Stimulated activated CD4-positive, alpha-beta T cell treated with anti-CD3 and anti-CD28 coated beads, Interleukin-12 subunit alpha, Interleukin-12 subunit beta, amount 100 ng/mL, for 24 hours (primary cell): ENCODE results near the gene SLC37A2.
"Not testable (repeated sequence)": the region's sequence is repeated elsewhere in the genome, so short reads cannot be mapped to it uniquely, and the experiment has no call there.

Experiments used
- DNase-seq, 2 experiments: peaks; one replicate each; pipeline ENCODE4 v3.0.0-alpha.2; 2020; ENCODE audit warnings: low read depth in 2 of 2

The SLC37A2 gene

GRCh38 chr11:125062931-125063428 is at the start of gene SLC37A2:
Gene SLC37A2, plus strand, starts transcription at chr11:125063305. Its CDS starts 63 bp downstream, at chr11:125063368.
- DNase-seq: peak; percentile 10 to 37

GRCh38 chr11:125016413-125016812 is 46.7 kb upstream of the SLC37A2 start:
- DNase-seq: no peak

DNA sequence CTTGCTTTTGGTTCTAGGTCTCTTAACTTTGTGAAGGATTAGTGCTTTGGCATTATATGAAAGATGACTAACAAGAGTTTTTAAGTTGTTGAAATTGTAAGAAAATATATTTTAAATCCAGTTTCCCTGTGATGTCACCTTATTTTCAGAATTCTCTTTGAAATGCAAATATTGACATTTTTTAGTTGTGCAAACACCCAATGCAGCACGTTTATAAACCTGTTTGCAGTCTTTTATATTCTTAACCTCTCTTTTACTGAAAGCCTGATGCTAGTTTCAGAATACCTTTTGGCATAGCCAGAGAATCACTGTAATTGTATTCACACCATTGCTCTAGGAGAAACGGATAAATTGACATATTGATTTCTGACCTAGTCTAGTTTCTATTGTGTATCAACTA is 42.8 kb upstream of the SLC37A2 start:
- DNase-seq: no peak

GRCh38 chr11:125022551-125022950 is 40.6 kb upstream of the SLC37A2 start:
- DNase-seq: no peak

DNA sequence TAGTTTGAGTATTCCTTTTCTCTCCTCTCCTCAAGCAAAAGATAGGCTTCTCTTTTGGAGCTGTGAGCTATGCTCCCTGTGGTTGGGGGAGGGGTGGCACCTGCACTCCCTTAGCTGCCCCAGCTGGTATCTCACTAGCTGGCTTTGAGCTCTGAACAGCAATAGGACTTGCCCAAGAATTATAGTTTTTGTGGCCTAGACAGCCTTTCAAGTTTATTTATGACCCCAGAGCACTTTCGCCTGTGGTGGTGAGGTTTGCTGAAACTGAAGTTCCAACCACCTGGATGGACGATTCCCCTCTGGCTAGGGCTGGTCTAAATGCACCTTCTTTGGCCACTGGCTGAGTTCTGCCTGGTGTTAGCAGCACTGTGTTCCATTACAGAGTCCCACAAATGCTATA is 37.1 kb upstream of the SLC37A2 start:
- DNase-seq: no peak

DNA sequence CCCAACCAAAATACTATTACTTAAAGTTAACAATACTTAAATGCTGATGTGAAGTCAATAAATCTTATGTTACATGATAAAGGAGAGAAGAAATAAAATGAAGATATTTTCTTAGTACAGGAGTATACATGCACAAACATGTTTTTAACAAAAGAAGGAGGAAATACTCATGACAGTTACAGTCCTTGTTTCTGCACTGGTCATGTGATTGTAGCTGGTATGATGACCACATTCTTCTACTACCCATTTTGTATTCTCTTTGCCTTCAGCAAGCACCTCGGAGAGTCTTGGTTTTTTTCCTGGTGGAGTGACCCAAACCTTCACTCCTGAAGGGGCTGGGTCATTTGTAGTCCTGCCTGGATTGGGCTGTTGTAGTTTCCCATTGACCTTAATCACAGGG is 33.7 kb upstream of the SLC37A2 start:
- not testable (repeated sequence) for DNase-seq

GRCh38 chr11:125036933-125037332 is 26.2 kb upstream of the SLC37A2 start:
- DNase-seq: no peak

DNA sequence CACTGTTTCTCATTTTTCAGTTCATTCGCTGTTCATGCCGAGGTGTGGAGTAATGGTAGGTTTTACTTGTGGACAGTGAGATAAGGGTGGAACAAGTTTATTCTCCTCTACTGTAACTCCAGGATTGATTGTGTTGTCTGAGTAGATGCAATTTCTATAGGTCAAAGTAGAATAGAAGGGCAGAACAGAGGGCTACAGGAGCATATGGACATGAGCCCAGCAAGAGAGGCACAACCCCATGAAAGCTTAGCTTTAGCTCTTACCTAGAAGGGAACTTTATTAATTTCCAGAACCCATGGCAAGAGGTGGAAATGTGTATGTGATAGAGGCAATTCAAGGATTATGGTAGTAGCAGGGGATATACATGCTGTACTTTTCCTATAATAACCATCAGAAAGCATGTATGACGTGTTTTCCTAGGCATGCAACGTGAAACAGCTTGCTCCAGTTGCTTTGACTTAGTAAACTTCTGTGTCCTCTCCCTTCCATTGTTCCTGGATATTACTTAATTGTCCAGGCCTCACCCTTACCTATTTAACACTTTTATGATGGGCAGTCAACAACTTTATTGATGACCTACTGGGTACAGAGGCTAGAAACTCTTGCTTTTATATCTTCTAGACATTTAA is 13.8 kb upstream of the SLC37A2 start:
- no peak for DNase-seq

DNA sequence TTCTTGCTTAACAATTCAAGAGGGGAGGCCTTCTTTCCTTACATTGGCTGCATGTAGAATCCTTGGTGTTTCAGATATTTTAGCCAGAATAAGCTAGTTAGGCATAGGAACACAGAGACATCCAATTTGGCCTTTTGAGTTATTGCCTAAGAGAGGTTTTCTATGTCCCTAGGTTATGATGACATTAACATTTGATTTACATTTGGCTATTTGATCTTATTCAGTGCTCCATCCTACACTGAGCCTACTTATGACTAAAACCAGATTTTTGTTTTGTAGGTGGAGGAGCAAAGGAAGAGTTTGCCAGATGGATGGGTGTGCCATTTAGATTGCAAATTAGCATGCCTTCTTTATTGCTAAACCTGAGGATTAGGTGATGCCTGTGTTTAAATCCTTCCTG is 11.1 kb upstream of the SLC37A2 start:
- DNase-seq: no peak

DNA sequence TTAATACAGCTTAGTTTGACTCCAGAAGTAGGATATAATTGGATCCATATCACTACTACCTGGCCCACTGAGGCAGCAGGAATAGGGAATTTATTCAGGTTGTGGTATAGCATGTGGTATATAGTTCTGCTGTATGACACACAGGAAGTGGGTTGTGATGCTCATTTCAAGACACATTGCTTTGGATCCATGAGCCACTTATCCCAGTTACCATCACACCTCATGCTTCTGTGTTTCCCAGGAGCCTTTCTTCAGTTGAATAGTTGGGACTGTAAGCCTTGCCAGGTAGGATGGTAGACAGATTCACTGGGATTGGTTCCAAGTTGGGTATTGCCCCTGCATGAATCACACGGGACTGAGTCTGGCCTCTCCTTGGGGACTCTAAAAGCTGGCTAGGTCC is 9.9 kb upstream of the SLC37A2 start:
- no peak for DNase-seq

DNA sequence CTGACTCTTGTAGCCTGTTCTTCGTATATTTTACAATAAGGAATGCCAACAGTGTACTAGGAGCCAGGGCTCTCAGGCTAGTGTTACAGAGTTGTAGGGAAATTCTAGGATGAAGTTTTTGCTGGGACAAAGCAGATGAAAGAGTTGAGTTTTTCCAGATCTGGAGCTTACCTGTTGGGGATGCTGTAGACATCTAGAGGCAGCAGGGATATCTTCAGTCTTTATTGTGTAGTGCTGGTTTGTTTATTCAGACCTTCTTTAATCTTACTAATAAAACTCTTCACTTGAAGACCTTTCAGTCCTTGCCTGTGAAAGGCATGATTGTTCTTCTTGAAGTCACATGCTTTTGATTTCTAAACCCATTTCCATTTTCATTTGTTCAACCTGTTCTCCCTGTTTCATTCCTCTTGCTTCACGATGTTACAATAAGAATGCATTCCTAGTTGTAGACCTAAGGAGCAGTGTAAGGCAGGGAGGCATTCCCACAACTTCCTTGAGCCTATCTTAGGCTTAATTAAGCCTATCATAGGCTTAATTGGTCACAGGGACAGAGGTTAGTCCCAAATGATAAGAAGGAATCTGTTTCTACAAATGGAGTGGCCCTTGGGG is 7.9 kb upstream of the SLC37A2 start:
- DNase-seq: no peak

DNA sequence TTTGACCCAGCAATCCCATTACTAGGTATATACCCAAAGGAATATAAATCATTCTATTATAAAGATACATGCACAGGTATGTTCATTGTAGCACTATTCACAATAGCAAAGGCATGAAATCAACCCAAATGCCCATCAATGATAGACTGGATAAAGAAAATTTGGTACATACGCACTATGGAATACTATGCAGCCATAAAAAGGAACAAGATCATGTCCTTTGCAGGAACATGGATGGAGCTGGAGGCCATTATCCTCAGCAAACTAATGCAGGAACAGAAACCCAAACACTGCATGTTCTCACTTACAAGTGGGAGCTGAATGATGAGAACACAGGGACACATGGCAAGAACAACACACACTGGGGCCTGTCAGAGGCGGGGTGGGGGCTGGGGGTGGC is 7.0 kb upstream of the SLC37A2 start:
- DNase-seq: not testable (repeated sequence)

GRCh38 chr11:125056931-125057692 is 6.0 kb upstream of the SLC37A2 start:
- no peak for DNase-seq

- no peak for DNase-seq
These were observed 5.5 kb upstream of the SLC37A2 start for GRCh38 chr11:125057693-125058016.

GRCh38 chr11:125061281-125061680 is 1.8 kb upstream of the SLC37A2 start:
- no peak for DNase-seq

DNA sequence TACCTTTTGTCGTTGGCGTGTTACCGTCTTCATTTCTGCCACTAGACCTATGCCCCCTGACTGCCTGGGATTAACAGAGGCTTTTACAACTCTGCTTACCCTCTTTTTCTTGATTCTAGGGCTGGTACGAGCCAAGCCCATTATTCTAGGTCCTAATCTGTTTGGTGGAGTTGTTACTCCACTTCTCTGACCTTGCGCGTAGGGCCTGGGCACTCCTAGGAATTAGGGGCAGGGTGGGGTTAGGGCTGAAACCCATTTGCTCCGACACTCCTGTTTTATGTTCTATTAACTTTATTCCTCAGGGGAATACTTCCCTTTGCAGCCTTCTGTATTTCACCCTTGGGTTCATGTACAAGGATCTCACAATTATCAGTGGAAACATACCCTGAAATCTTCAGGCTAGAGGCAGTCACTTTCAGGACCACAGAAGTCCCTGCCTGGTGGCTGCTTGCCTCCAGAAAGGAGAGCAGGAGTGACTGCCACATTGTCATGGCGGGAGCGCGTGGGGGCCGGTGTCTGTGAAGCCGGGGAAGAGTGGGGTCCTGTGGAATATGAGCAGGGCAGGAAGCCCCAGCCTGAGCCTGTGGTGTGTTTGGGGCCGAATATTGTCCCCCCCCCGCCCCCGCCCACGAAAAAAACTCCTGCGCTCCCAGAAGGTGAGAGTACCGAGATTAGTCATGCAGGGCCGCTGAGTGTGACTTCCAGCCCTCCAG is 731 bp upstream of the SLC37A2 start:
- DNase-seq: no peak

DNA sequence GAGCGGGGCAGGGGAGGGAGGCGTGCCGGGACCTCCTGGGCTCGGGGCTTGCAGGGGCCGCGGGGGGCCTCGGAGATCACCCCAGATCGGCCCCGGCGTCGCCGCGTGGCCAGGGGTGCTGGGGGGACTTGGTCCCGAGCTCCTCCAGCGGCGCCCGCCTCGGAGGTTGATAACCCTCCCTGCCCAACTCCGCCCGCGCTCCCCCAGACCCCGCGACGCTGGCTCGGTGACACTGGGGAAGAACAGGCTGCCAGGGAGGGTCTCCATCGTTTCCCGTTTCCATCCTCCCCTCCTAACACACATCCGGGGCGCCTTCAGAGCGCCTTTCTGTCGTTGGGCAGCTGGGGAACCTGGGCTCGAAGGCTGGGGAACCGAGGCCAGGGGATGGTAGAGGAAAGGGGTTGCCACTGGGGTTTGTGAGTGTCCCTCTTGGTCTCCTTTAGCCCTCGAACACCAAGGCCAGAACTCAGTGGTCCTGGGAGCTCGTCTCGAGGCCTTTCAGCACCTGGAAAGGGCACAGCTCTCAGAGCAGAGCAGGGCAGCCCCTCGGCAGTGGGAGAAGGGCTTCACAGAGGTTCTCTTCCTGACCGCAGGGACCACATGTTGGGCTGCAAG is 431 bp downstream of the SLC37A2 start:
- DNase-seq: no peak

GRCh38 chr11:125064070-125064469 is 965 bp downstream of the SLC37A2 start:
- DNase-seq: no peak

DNA sequence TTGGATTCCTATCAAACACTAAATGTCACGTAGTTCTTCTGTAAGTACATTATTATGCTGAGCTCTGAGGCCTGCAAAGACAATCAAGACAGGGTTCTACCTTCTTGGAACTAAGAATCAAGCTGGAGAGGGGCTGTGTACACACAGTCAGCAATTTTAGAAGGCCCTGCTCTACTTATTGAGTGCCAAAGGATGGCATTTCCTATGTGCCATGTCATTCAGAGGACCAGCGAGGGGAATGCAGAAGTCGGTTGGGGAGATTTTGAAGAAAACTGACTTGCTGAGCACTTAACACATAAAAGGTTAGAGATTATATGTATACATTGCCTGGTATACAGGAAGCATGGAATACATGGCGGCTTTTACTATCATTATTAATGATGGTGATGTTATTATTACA is 5.3 kb downstream of the SLC37A2 start:
- DNase-seq: no peak

GRCh38 chr11:125069008-125069407 is 5.9 kb downstream of the SLC37A2 start:
- DNase-seq: no peak

GRCh38 chr11:125069796-125070195 is 6.7 kb downstream of the SLC37A2 start:
- no peak for DNase-seq

DNA sequence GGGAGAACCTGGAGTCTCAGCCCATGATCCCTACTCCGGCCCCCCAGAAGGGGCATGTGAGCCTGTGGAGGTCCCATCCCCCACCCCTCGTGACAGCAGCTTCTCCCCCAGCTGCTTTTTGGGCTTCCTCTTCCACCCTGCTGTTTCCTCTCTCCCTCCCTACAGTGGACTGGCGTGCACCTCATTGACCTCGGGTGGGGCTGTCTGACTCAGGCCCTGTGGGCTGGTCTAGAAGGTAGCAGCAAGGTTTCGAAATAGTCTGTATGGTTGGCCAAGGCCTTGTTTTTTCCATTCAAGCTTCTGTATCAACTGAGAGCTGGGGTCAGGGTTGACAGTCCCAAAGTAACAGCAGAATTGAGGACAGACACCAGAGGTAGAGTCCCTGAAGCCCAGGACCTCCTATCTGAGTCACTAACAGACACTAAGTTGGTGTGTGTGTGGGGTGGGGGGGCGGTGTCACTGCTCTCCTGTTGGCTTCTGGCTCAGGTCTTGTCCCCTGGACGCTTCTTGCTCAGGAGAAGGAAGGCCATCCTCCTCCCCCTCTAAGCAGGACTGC is 7.7 kb downstream of the SLC37A2 start:
- no peak for DNase-seq
